GM10266 (cell line): ENCODE measurements around the gene CKM.

ENCODE experiments used
- DNase-seq: peaks from one replicate; pipeline ENCODE4 v3.0.0; 2012; ENCODE audit errors: extremely low spot score
- CTCF ChIP-seq: IDR thresholded peaks from 2 replicates; pipeline ENCODE4 v1.5.1; 2012; ENCODE audit warnings: mild to moderate bottlenecking, low read depth; ENCODE audit not compliant: control insufficient read depth, insufficient read depth; ENCODE audit errors: missing control alignments

Gene CKM

GRCh38 chr19:45349126-45349415 is 26.4 kb upstream of the CKM start:
- DNase-seq = no peak
- no peak for TF ChIP-seq CTCF

GRCh38 chr19:45348367-45349125 is 25.9 kb upstream of the CKM start:
- TF ChIP-seq CTCF = no peak
- no peak for DNase-seq

- no peak for DNase-seq
- TF ChIP-seq CTCF = no peak
Measured at GRCh38 chr19:45347570-45348366, 25.1 kb upstream of the CKM start.

- no peak for TF ChIP-seq CTCF
- DNase-seq = no peak
Measured at GRCh38 chr19:45346449-45346848, 23.8 kb upstream of the CKM start.

GRCh38 chr19:45345506-45345860 is 22.8 kb upstream of the CKM start:
- no peak for TF ChIP-seq CTCF

GRCh38 chr19:45344621-45345505 is 22.2 kb upstream of the CKM start:
- TF ChIP-seq CTCF = no peak
- no peak for DNase-seq

More at GRCh38 chr19:45345506-45345860, 22.8 kb upstream of the CKM start:
- DNase-seq = no peak
